Esophagus muscularis mucosa (tissue), 3 donors: ENCODE data around the gene A2M.

Experiments used
- CTCF ChIP-seq, 3 experiments: fragments of 200-600 bp in 2 of 3; fragments of 450-650 bp in 1 of 3; sonication (generic) in 2 of 3; IDR thresholded peaks; one replicate each; pipeline ENCODE4 v1.5.1; 2017 to 2019; ENCODE audit warnings: antibody characterized with exemption in 3 of 3, mild to moderate bottlenecking in 2 of 3, moderate library complexity in 1 of 3
- POLR2AphosphoS5 ChIP-seq, 2 donors: sonication (generic); formaldehyde crosslinking; IDR thresholded peaks; one replicate each; pipeline ENCODE4 v1.6.1; 2017; ENCODE audit warnings: antibody characterized with exemption in 2 of 2

- TF ChIP-seq CTCF (IDR thresholded peaks at IDR 0.05) (no peak), POLR2AphosphoS5 (IDR thresholded peaks at IDR 0.05) (no peak)
Measured at GRCh38 chr12:9037431-9037830, 78.3 kb downstream of the A2M start.
